B cell (primary cell): ENCODE measurements around the gene CBX8. TPM values are rescaled to one million over a fixed set of nuclear protein-coding genes. Genes with fewer than 3 reads are reported as not detected.

Experiments used
- ATAC-seq: fragments of 200-7000 bp; cut with Tn5 transposase; one replicate; pipeline ENCODE4 v1.10.0; 2021; ENCODE audit warnings: low read depth, mild to moderate bottlenecking, moderate number of reproducible peaks, moderate library complexity
- CTCF ChIA-PET: fragments of 350-600 bp; sonication (Branson Sonifier 250); formaldehyde crosslinking; loops from one replicate; lab custom pipeline; 2021; ENCODE audit warnings: antibody characterized with exemption, inconsistent platforms; lab: Charles Lee
- POLR2A ChIA-PET: fragments of 350-600 bp; sonication (Branson Sonifier 250); formaldehyde crosslinking; loops from one replicate; lab custom pipeline; 2021; ENCODE audit warnings: antibody characterized with exemption; lab: Charles Lee
- DNase-seq: peaks from one replicate; pipeline ENCODE4 v3.0.0; 2013
- H2AFZ ChIP-seq: 2 replicates; pipeline ENCODE4 v1.6.1; 2012; ENCODE audit warnings: mild to moderate bottlenecking, low read depth, low read length; ENCODE audit not compliant: insufficient read depth, poor library complexity, severe bottlenecking
- H3K27ac ChIP-seq, 2 donors: 1 replicate in 1 of 2; 2 replicates in 1 of 2; pipeline ENCODE4 v1.5.1; 2012 to 2013; ENCODE audit warnings: low read length in 2 of 2, mild to moderate bottlenecking in 2 of 2, moderate library complexity in 1 of 2
- H3K27me3 ChIP-seq, 4 experiments: fragments of 200-600 bp in 1 of 4; sonication (generic) in 1 of 4; replicated peaks in 1 of 4; 1 replicate in 2 of 4; 2 replicates in 2 of 4; pipeline versions ENCODE4 v1.6.1 to v1.7.0; 2013 to 2016; ENCODE audit warnings: low read length in 3 of 4, mild to moderate bottlenecking in 2 of 4, mixed read lengths in 1 of 4, moderate library complexity in 1 of 4; ENCODE audit not compliant: insufficient read depth in 4 of 4, control insufficient read depth in 3 of 4; ENCODE audit errors: control extremely low read depth in 1 of 4
- H3K36me3 ChIP-seq, 2 experiments: replicated peaks in 1 of 2; 1 replicate in 1 of 2; 2 replicates in 1 of 2; pipeline versions ENCODE4 v1.6.1 to v1.7.1; 2013; ENCODE audit warnings: low read length in 1 of 2; ENCODE audit not compliant: insufficient read depth in 2 of 2, control insufficient read depth in 1 of 2; ENCODE audit errors: control extremely low read depth in 1 of 2, extremely low read depth in 1 of 2
- H3K4me1 ChIP-seq, 2 donors: fragments of 200-600 bp in 1 of 2; sonication (generic) in 1 of 2; 1 replicate in 1 of 2; 2 replicates in 1 of 2; pipeline versions ENCODE4 v1.5.1 to v1.6.1; 2013 to 2017; ENCODE audit warnings: low read length in 2 of 2; ENCODE audit not compliant: control insufficient read depth in 2 of 2, insufficient read depth in 2 of 2
- H3K4me2 ChIP-seq: replicated peaks from 2 replicates; pipeline ENCODE3; 2012; ENCODE audit warnings: mild to moderate bottlenecking, low read depth, low read length; ENCODE audit not compliant: poor library complexity, severe bottlenecking
- H3K4me3 ChIP-seq, 5 experiments: fragments of 200-600 bp in 1 of 5; sonication (generic) in 1 of 5; 1 replicate in 3 of 5; 2 replicates in 2 of 5; pipeline versions ENCODE4 v1.5.1 to v1.7.0; 2011 to 2016; ENCODE audit warnings: low read length in 4 of 5, mild to moderate bottlenecking in 4 of 5, low read depth in 2 of 5, control low read depth in 1 of 5, moderate library complexity in 1 of 5; ENCODE audit not compliant: insufficient read depth in 1 of 5; ENCODE audit errors: control extremely low read depth in 1 of 5, extremely low read depth in 1 of 5
- H3K79me2 ChIP-seq: fragments of 200-600 bp; sonication (generic); one replicate; pipeline ENCODE4 v1.6.0; 2016; ENCODE audit warnings: low read length; ENCODE audit not compliant: control insufficient read depth, insufficient read depth
- H3K9ac ChIP-seq: fragments of 200-600 bp; sonication (generic); 2 replicates; pipeline ENCODE4 v1.6.1; 2017; ENCODE audit warnings: mild to moderate bottlenecking, low read length, moderate library complexity
- H3K9me3 ChIP-seq, 3 donors: one replicate each; pipeline versions ENCODE4 v1.6.1 to v1.7.1; 2013; ENCODE audit warnings: low read length in 2 of 3; ENCODE audit not compliant: control insufficient read depth in 2 of 3, insufficient read depth in 1 of 3; ENCODE audit errors: control extremely low read depth in 1 of 3
- H4K20me1 ChIP-seq: 2 replicates; pipeline ENCODE4 v1.6.0; 2012; ENCODE audit warnings: mild to moderate bottlenecking, low read length; ENCODE audit not compliant: insufficient read depth, control insufficient read depth, poor library complexity, severe bottlenecking
- H3K27ac Mint-ChIP-seq: one replicate; pipeline ENCODE4 v1.8.0; 2021; ENCODE audit warnings: mixed read lengths
- H3K27me3 Mint-ChIP-seq: one replicate; pipeline ENCODE4 v1.8.0; 2021; ENCODE audit warnings: mixed read lengths
- H3K4me1 Mint-ChIP-seq: one replicate; pipeline ENCODE4 v1.8.0; 2021; ENCODE audit warnings: mixed read lengths
- H3K4me3 Mint-ChIP-seq: one replicate; pipeline ENCODE4 v1.8.0; 2021; ENCODE audit warnings: mixed read lengths
- H3K9me3 Mint-ChIP-seq: one replicate; pipeline ENCODE4 v1.8.0; 2022; ENCODE audit warnings: mixed read lengths; ENCODE audit not compliant: insufficient read depth
- CTCF ChIP-seq: fragments of 200-600 bp; IDR thresholded peaks from one replicate; pipeline ENCODE4 v1.8.0; 2022; ENCODE audit warnings: antibody characterized with exemption, mild to moderate bottlenecking
- EZH2 ChIP-seq: IDR thresholded peaks from 2 replicates; pipeline ENCODE4 v1.6.1; 2012; ENCODE audit warnings: borderline replicate concordance, low read depth, mild to moderate bottlenecking, moderate library complexity, low read length; ENCODE audit not compliant: insufficient read depth, poor library complexity, severe bottlenecking
- WGBS: methylation state at CpG from one replicate; pipeline ENCODE4 v1.1.5; 2013; ENCODE audit warnings: missing lambda C conversion rate; ENCODE audit not compliant: insufficient coverage; 5-methylcytosine and 5-hydroxymethylcytosine counted together
- intact Hi-C: fragments of 100-400 bp; cut with micrococcal nuclease; formaldehyde crosslinking; loops from one replicate; pipeline ENCODE4 v1.10.0; 2022
- polyA plus RNA-seq: library from polyadenylated mRNA; depleted of rRNA; stranded (reverse); fragments of >200 nt; gene quantifications from 2 replicates; pipeline ENCODE4 v1.2.3, GENCODE V29; 2012
- total RNA-seq, 2 donors: library from RNA; stranded (reverse); fragments of 120-200 nt in 1 of 2; gene quantifications; 1 replicate in 1 of 2; 2 replicates in 1 of 2; pipeline versions ENCODE4 v1.2.3 to v1.2.4, GENCODE V29; 2013 to 2022

Gene CBX8
- total and polyA plus RNA-seq, 2 donors (not counting 1 experiment from before 2014, with no cell fraction given) = 0.31 to 6.8 TPM

- Histone ChIP-seq H3K9ac (no peak overlapping the region), H3K27me3 (peaks cover 0 to 61% (median 37%) of the 10 kb centered on the region in 4 experiments), H3K9me3 (peaks cover 0 to 43% (median 0%) of the 10 kb centered on the region in 3 donors), H3K4me2 (peak overlapping the region; percentile 89), H4K20me1 (peaks cover 66% of the 10 kb centered on the region), H3K4me1 (peaks cover 77 to 84% of the 10 kb centered on the region in 2 donors), H2AFZ (no peak overlapping the region), H3K79me2 (peaks cover 23% of the 10 kb centered on the region), H3K4me3 (no peak overlapping the region), H3K27ac (no peak overlapping the region), H3K36me3 (peaks cover 0 to 7% of the 10 kb centered on the region in 2 experiments)
- ChIA-PET CTCF (interaction anchor here (0.9 to 2.9 kb wide), 5 partner anchors 11 to 41 kb away, joined by 3 to 21 read pairs (median 4); no protein-coding TSS in a partner anchor), POLR2A (interaction anchor here (1.3 to 6.9 kb wide), 3 partner anchors 30 to 44 kb away, joined by 4 to 45 read pairs (median 7); partner anchors contain the start of gene CBX8)
- TF ChIP-seq EZH2 (no peak), CTCF (no peak)
- intact Hi-C loops = loop anchor here (5.0 kb wide), 1 partner anchor 91 kb away; no protein-coding TSS in a partner anchor
- no peaks in the 10 kb centered on the region for H3K9me3 Mint-ChIP-seq
- peak overlapping the region; percentile 37 for H3K27ac Mint-ChIP-seq
- H3K27me3 Mint-ChIP-seq = peaks cover 20% of the 10 kb centered on the region
- ATAC-seq = no peak
- peak overlapping the region; percentile 67 for H3K4me3 Mint-ChIP-seq
- DNase-seq = no peak
- WGBS = 10% methylated on average over 14 of the region's 19 CpGs
- peaks cover 57% of the 10 kb centered on the region for H3K4me1 Mint-ChIP-seq
Observed at GRCh38 chr17:79840989-79841286, 44.1 kb upstream of the CBX8 start.

- peak overlapping the region; percentile 68 for H3K9ac ChIP-seq
Observed at GRCh38 chr17:79840269-79840988, 43.6 kb upstream of the CBX8 start.

More at GRCh38 chr17:79840269-79840988, 43.6 kb upstream of the CBX8 start:
- CTCF ChIA-PET = interaction anchor here (0.7 to 2.9 kb wide), 7 partner anchors 23 to 44 kb away, joined by 3 to 21 read pairs (median 7); partner anchors contain the start of gene CBX8
- Histone ChIP-seq H3K79me2 (peaks cover 28% of the 10 kb centered on the region), H3K4me1 (peaks cover 77 to 85% of the 10 kb centered on the region in 2 donors), H3K36me3 (peaks cover 0 to 11% of the 10 kb centered on the region in 2 experiments), H3K27me3 (peaks cover 0 to 56% (median 34%) of the 10 kb centered on the region in 4 experiments), H3K4me3 (peak overlapping the region in 3 of 5 experiments; percentile 52 to 60 (median 53)), H3K27ac (no peak overlapping the region), H3K4me2 (peak overlapping the region; percentile 89), H4K20me1 (peaks cover 71% of the 10 kb centered on the region), H3K9me3 (peaks cover 0 to 43% (median 0%) of the 10 kb centered on the region in 3 donors), H2AFZ (peak overlapping the region; percentile 54)
- Mint-ChIP-seq H3K4me1 (peaks cover 53% of the 10 kb centered on the region), H3K27ac (peak overlapping the region; percentile 82), H3K27me3 (peaks cover 15% of the 10 kb centered on the region), H3K9me3 (no peaks in the 10 kb centered on the region), H3K4me3 (peak overlapping the region; percentile 67)
- ATAC-seq = no peak
- intact Hi-C loops = loop anchor here (5.0 kb wide), 1 partner anchor 92 kb away; no protein-coding TSS in a partner anchor
- POLR2A ChIA-PET = interaction anchor here (0.6 to 6.9 kb wide), 9 partner anchors 30 to 90 kb away, joined by 3 to 45 read pairs (median 3); partner anchors contain the start of gene CBX8
- WGBS = 10% methylated on average over 73 of the region's 74 CpGs
- DNase-seq = peak; percentile 67
- no peak for TF ChIP-seq CTCF
- TF ChIP-seq EZH2 = no peak
